K562 (cell line): Measurements from ENCODE around the gene AP2M1. TPM values are rescaled to one million over a fixed set of nuclear protein-coding genes. Genes with fewer than 3 reads are reported as not detected.

Source experiments
- ATAC-seq: fragments of 200-7000 bp; cut with Tn5 transposase; 3 replicates; pipeline ENCODE4 v1.9.1; 2020; ENCODE audit warnings: moderate library complexity
- BruUV-seq: library from RNA; stranded (reverse); fragments of 400-500 nt; replicated peaks from 2 replicates; lab custom pipeline; 2021; lab: Mats Ljungman, UMichigan
- CTCF ChIA-PET: fragments of 300-600 bp; formaldehyde crosslinking; extraction: SDS; loops from one replicate; lab custom pipeline; 2021; ENCODE audit warnings: low intra/inter-chr PET ratio; lab: Yijun Ruan, JAX
- POLR2A ChIA-PET: fragments of 300-600, 350-650 bp; sonication (Branson Sonifier 250); formaldehyde crosslinking; extraction: SDS; loops from one replicate; lab custom pipeline; 2021; ENCODE audit warnings: antibody characterized with exemption, inconsistent platforms; lab: Yijun Ruan, JAX
- DNase-seq, 4 experiments: peaks; one replicate each; pipeline versions ENCODE4 v3.0.0 to v3.0.0-alpha.2; 2011 to 2018; ENCODE audit warnings: low spot score in 3 of 4, mixed read lengths in 3 of 4; ENCODE audit errors: extremely low read depth in 1 of 4
- FAIRE-seq: peaks from 2 replicates; lab custom pipeline; 2011; peaks lifted over from hg19 to GRCh38; lab: Jason Lieb, UNC
- H2AFZ ChIP-seq: 2 replicates; pipeline ENCODE4 v1.6.0; 2011; ENCODE audit warnings: low read depth, low read length, control low read depth, inconsistent platforms
- H3K27ac ChIP-seq: fragments of 200-600 bp; 3 replicates; pipeline ENCODE4 v1.8.0; 2011; ENCODE audit warnings: low read depth, mild to moderate bottlenecking, control low read depth, inconsistent platforms, low read length, moderate library complexity, mixed read lengths; ENCODE audit errors: extremely low read depth
- H3K27me3 ChIP-seq, 2 experiments: fragments of 300-600 bp in 1 of 2; 2 replicates in 1 of 2; 3 replicates in 1 of 2; pipeline versions ENCODE4 v1.6.0 to v1.8.0; 2011; ENCODE audit warnings: inconsistent platforms in 2 of 2, low read length in 2 of 2, mild to moderate bottlenecking in 1 of 2, mixed read lengths in 1 of 2, moderate library complexity in 1 of 2; ENCODE audit not compliant: control insufficient read depth in 2 of 2, insufficient read depth in 2 of 2
- H3K36me3 ChIP-seq: fragments of 300-600 bp; 3 replicates; pipeline ENCODE4 v1.8.0; 2011; ENCODE audit warnings: mild to moderate bottlenecking, low read length, inconsistent platforms; ENCODE audit not compliant: control insufficient read depth, insufficient read depth
- H3K4me1 ChIP-seq, 2 experiments: fragments of 200-600 bp in 1 of 2; replicated peaks in 1 of 2; 2 replicates in 1 of 2; 3 replicates in 1 of 2; pipeline versions ENCODE4 v1.5.1 to v1.8.0; 2011; ENCODE audit warnings: inconsistent platforms in 2 of 2, low read length in 2 of 2, mild to moderate bottlenecking in 1 of 2, mixed read lengths in 1 of 2, moderate library complexity in 1 of 2; ENCODE audit not compliant: control insufficient read depth in 2 of 2, insufficient read depth in 2 of 2
- H3K4me2 ChIP-seq: 2 replicates; pipeline ENCODE4 v1.6.1; 2011; ENCODE audit warnings: low read length, control low read depth, inconsistent platforms, mixed read lengths; ENCODE audit not compliant: insufficient read depth
- H3K4me3 ChIP-seq: fragments of 200-600 bp; sonication (generic), shearing (Covaris generic); 2 replicates; pipeline ENCODE4 v1.5.1; 2016; ENCODE audit warnings: control low read depth, inconsistent platforms
- H3K79me2 ChIP-seq: fragments of 200-600 bp; 3 replicates; pipeline ENCODE4 v1.8.0; 2011; ENCODE audit warnings: low read length, inconsistent platforms; ENCODE audit not compliant: control insufficient read depth, insufficient read depth
- H3K9ac ChIP-seq, 2 experiments: 2 replicates each; pipeline versions ENCODE4 v1.6.0 to v1.6.1; 2011; ENCODE audit warnings: low read depth in 2 of 2, low read length in 2 of 2, control low read depth in 1 of 2, inconsistent platforms in 1 of 2, mild to moderate bottlenecking in 1 of 2, mixed read lengths in 1 of 2; ENCODE audit not compliant: insufficient read depth in 1 of 2
- H3K9me1 ChIP-seq: one replicate; pipeline ENCODE4 v1.6.0; 2011; ENCODE audit warnings: inconsistent platforms, mild to moderate bottlenecking, low read length, moderate library complexity; ENCODE audit not compliant: control insufficient read depth, insufficient read depth
- H3K9me3 ChIP-seq: replicated peaks from 2 replicates; pipeline ENCODE4 v1.5.1; 2011; ENCODE audit warnings: low read depth, low read length, inconsistent platforms; ENCODE audit not compliant: control insufficient read depth, insufficient read depth
- H4K20me1 ChIP-seq: replicated peaks from 2 replicates; pipeline ENCODE4 v1.6.1; 2011; ENCODE audit warnings: low read length, inconsistent platforms, mixed read lengths; ENCODE audit not compliant: control insufficient read depth, insufficient read depth
- ARID2 ChIP-seq: fragments of 450-650 bp; IDR thresholded peaks from 2 replicates; pipeline ENCODE4 v1.6.1; 2017; ENCODE audit warnings: antibody characterized with exemption, mild to moderate bottlenecking
- CCAR2 ChIP-seq: fragments of 200-400 bp; formaldehyde crosslinking; IDR thresholded peaks from 2 replicates; pipeline ENCODE4 v1.6.1; 2017; ENCODE audit warnings: mild to moderate bottlenecking, low read depth, low read length
- CTBP1 ChIP-seq: fragments of 450-650 bp; IDR thresholded peaks from 2 replicates; pipeline ENCODE4 v1.6.1; 2016; ENCODE audit warnings: borderline replicate concordance
- DDX20 ChIP-seq: fragments of 450-650 bp; IDR thresholded peaks from 2 replicates; pipeline ENCODE4 v1.6.1; 2016; ENCODE audit warnings: missing genetic modification characterization, low read depth, mild to moderate bottlenecking, missing compliant biosample characterization, moderate library complexity
- ESRRA ChIP-seq: fragments of 450-650 bp; IDR thresholded peaks from 2 replicates; pipeline ENCODE4 v1.6.1; 2014; ENCODE audit warnings: low read depth, mild to moderate bottlenecking, moderate library complexity, borderline replicate concordance
- MAZ ChIP-seq, 2 experiments: fragments of 450-650 bp in 1 of 2; sonication (generic) in 1 of 2; formaldehyde crosslinking; IDR thresholded peaks in 1 of 2; conservative IDR thresholded peaks in 1 of 2; 2 replicates each; pipeline versions ENCODE4 v1.4.0 to v1.5.0; 2020; ENCODE audit warnings: mild to moderate bottlenecking in 1 of 2, missing genetic modification reagents in 1 of 2
- PCBP2 ChIP-seq: fragments of 200-400 bp; formaldehyde crosslinking; IDR thresholded peaks from 2 replicates; pipeline ENCODE4 v1.6.1; 2018; ENCODE audit warnings: low read length, low read depth, mild to moderate bottlenecking, moderate library complexity; ENCODE audit not compliant: poor library complexity, severe bottlenecking
- PTRF ChIP-seq: fragments of 450-650 bp; IDR thresholded peaks from 2 replicates; pipeline ENCODE4 v1.6.1; 2016; ENCODE audit warnings: mild to moderate bottlenecking, missing genetic modification characterization, missing compliant biosample characterization
- RAD21 ChIP-seq, 2 experiments: fragments of 250-450 bp in 1 of 2; fragments of 450-650 bp in 1 of 2; sonication (Bioruptor Pico) in 1 of 2; formaldehyde crosslinking in 1 of 2; IDR thresholded peaks in 1 of 2; conservative IDR thresholded peaks in 1 of 2; 2 replicates each; pipeline versions ENCODE4 v1.4.0 to v1.8.0; 2020 to 2022; ENCODE audit warnings: mild to moderate bottlenecking in 2 of 2, moderate library complexity in 1 of 2
- SMC3 ChIP-seq: conservative IDR thresholded peaks from 2 replicates; pipeline ENCODE4 v1.6.1; 2011; ENCODE audit warnings: low read depth, low read length, improper control_type of control experiment; ENCODE audit not compliant: insufficient read depth
- TAF9B ChIP-seq: fragments of 450-650 bp; IDR thresholded peaks from 2 replicates; pipeline ENCODE4 v1.6.1; 2018; ENCODE audit warnings: mild to moderate bottlenecking; ENCODE audit not compliant: partially characterized antibody
- ZBTB7A ChIP-seq: IDR thresholded peaks from 2 replicates; pipeline ENCODE4 v1.6.1; 2011; ENCODE audit warnings: low read depth, mild to moderate bottlenecking, low read length, moderate library complexity, borderline replicate concordance; ENCODE audit not compliant: control insufficient read depth
- ZNF23 ChIP-seq: fragments of 250-450 bp; sonication (Bioruptor Pico); IDR thresholded peaks from 2 replicates; pipeline ENCODE4 v1.4.0; 2020; ENCODE audit warnings: mild to moderate bottlenecking
- WGBS: fragments of 100-300 bp; shearing (Covaris generic); methylation state at CpG from one replicate; pipeline ENCODE4 v1.1.6; 2016; ENCODE audit warnings: low coverage, mixed read lengths; ENCODE audit not compliant: insufficient coverage; ENCODE audit errors: missing lambda C conversion rate; 5-methylcytosine and 5-hydroxymethylcytosine counted together
- in situ Hi-C: fragments of 300-500 bp; cut with MboI; formaldehyde crosslinking; loops from 4 replicates; pipeline ENCODE4 v1.15.0; 2018; ENCODE audit warnings: inconsistent platforms, mixed read lengths
- intact Hi-C: fragments of 100-400 bp; cut with micrococcal nuclease; formaldehyde crosslinking; loops from 2 replicates; pipeline ENCODE4 v1.14.2; 2022
- polyA plus RNA-seq, 8 experiments: library from polyadenylated mRNA; depleted of rRNA in 4 of 8; stranded (reverse) in 5 of 8; unstranded in 3 of 8; fragments of >200 nt; fragmentation: Nextera tagmentation in 2 of 8; fragmentation: Illumina TruSeq in 1 of 8; extraction: Ambion mirVana in 2 of 8; extraction: Trizol in 1 of 8; gene quantifications; 2 replicates each; pipeline versions ENCODE4 v1.2.1 to v1.2.3, GENCODE V29; 2011 to 2014; ENCODE audit warnings: inconsistent platforms in 1 of 8, missing spikeins in 1 of 8
- total RNA-seq, 7 experiments: library from RNA; depleted of rRNA in 6 of 7; stranded (reverse); fragments of >200 nt in 6 of 7; fragmentation: Illumina TruSeq in 2 of 7; extraction: Trizol in 2 of 7; gene quantifications; 2 replicates each; pipeline versions ENCODE4 v1.2.1 to v1.2.3, GENCODE V29; 2011 to 2021; ENCODE audit warnings: low replicate concordance in 1 of 7
- TF ChIP-seq, protein P1 (sequence below): fragments of 250-450 bp; sonication (Bioruptor Pico); IDR thresholded peaks from 2 replicates; pipeline ENCODE4 v1.4.0; 2020; ENCODE audit warnings: mild to moderate bottlenecking, moderate library complexity, borderline replicate concordance

The AP2M1 gene
- total and polyA plus RNA-seq, 9 of the 15 experiments (the other 6 are each of a cell fraction or from before 2014, with no cell fraction given): 118 to 505 (median 296) TPM

DNA sequence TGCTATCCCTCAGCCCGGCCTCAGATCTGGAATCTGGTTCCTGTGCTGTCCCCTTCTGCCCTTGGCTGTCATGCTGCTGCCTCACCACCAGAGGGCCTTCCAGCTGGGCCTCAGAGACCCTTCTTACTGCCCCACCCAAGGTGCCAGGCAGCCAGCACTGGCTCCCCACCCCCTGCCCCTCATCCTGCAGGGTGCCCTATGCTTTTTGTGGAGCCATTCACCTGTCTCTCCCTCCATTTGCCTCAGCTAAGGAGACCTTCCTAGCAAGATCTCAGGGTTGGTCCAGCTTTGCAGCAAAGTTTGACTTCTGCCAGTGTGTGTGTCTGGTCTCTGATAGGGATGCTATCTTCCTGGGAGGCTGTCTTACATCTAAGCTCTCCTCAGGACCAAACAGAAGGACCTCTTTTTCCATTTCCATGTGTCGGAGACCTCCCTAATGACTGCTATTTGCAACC lies 52.9 kb downstream of the AP2M1 start:
- ChIA-PET CTCF (interaction anchor here (0.6 kb wide), 1 partner anchor 332 kb away, joined by 4 read pairs; no protein-coding TSS in a partner anchor), POLR2A (interaction anchor here (0.6 to 2.9 kb wide), 15 partner anchors 10 to 335 kb away, joined by 3 to 11 read pairs (median 3); partner anchors contain the start of gene EEF1AKMT4)
- H3K4me1 ChIP-seq: peaks cover 0 to 26% of the 10 kb centered on the region in 2 experiments; a peak in 3 of 5 replicates
- no peak overlapping the region for H2AFZ ChIP-seq
- peaks cover 41 to 67% of the 10 kb centered on the region in 2 experiments for H3K27me3 ChIP-seq
- peak; percentile 69 for FAIRE-seq
- H3K9ac ChIP-seq: no peak overlapping the region
- H3K27ac ChIP-seq: no peak overlapping the region
- H3K79me2 ChIP-seq: no peaks in the 10 kb centered on the region
- H4K20me1 ChIP-seq: peaks cover 13% of the 10 kb centered on the region
- H3K4me2 ChIP-seq: no peak overlapping the region
- no peaks in the 10 kb centered on the region for H3K9me1 ChIP-seq
- H3K9me3 ChIP-seq: no peaks in the 10 kb centered on the region
- DNase-seq: peak; percentile 59 to 80 (median 79)
- in situ Hi-C loops: no loop called here
- 0% methylated on average over 2 of the region's 2 CpGs for WGBS
- intact Hi-C loops: loop anchor here (1.0 kb wide), 1 partner anchor 57 kb away; no protein-coding TSS in a partner anchor
- no TSS peak for BruUV-seq
- no peaks in the 10 kb centered on the region for H3K36me3 ChIP-seq
- no peak overlapping the region for H3K4me3 ChIP-seq
- peak; percentile 84 for ATAC-seq
- TF ChIP-seq PTRF (no peak), ZBTB7A (peak; percentile 68), ARID2 (no peak), TAF9B (no peak), ZNF23 (CRISPR knock-in tag) (no peak), MAZ (CRISPR knock-in tag; conservative IDR thresholded peaks at IDR 0.05 in 1 of 2, IDR thresholded peaks at IDR 0.05 in 1 of 2) (0 out of 4 replicates have a peak, but pooled peaks of 1 of the 2 experiments have one; percentile 25), PCBP2 (no peak), ESRRA (no peak), CCAR2 (no peak), RAD21 (CRISPR knock-in tag; conservative IDR thresholded peaks at IDR 0.05 in 1 of 2, IDR thresholded peaks at IDR 0.05 in 1 of 2) (peak; percentile 32 to 56; a peak in 3 of 4 replicates), DDX20 (tag) (no peak), SMC3 (peak; percentile 66), CTBP1 (peak; percentile 51; the same call in 1 of the 2 replicates)
- TF ChIP-seq, protein P1, sequence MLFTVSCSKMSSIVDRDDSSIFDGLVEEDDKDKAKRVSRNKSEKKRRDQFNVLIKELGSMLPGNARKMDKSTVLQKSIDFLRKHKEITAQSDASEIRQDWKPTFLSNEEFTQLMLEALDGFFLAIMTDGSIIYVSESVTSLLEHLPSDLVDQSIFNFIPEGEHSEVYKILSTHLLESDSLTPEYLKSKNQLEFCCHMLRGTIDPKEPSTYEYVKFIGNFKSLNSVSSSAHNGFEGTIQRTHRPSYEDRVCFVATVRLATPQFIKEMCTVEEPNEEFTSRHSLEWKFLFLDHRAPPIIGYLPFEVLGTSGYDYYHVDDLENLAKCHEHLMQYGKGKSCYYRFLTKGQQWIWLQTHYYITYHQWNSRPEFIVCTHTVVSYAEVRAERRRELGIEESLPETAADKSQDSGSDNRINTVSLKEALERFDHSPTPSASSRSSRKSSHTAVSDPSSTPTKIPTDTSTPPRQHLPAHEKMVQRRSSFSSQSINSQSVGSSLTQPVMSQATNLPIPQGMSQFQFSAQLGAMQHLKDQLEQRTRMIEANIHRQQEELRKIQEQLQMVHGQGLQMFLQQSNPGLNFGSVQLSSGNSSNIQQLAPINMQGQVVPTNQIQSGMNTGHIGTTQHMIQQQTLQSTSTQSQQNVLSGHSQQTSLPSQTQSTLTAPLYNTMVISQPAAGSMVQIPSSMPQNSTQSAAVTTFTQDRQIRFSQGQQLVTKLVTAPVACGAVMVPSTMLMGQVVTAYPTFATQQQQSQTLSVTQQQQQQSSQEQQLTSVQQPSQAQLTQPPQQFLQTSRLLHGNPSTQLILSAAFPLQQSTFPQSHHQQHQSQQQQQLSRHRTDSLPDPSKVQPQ (CRISPR knock-in tag): no peak
